ENCODE data around the gene FAM72C. TPM values are rescaled to one million over a fixed set of nuclear protein-coding genes. Genes with fewer than 3 reads are reported as not detected.
"Not testable (repeated sequence)": the region's sequence is repeated elsewhere in the genome, so short reads cannot be mapped to it uniquely, and the experiment has no call there.

Gene FAM72C
- total RNA-seq, 1 donor from 2014 or later, result 18.7 TPM

DNA sequence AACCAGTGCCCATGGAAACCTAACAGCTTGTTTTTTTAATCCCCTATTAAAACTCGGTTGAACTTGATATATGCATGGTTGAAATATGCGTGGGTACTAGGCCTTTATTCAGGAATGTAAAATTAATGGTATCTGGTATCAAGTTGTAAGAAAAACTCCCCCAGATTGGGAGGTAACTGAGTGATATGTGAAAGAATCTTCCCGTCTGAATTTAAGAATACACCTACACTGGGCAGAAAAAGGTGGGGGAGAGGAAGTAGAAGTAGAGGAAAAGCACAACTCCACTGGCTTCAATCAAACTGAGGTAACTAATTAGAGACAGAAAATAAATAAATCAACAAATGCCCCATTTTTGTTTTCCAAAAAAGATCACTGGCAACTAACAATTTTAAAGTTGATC is 15.9 kb downstream of the FAM72C start:
- H3K4me1 Mint-ChIP-seq (ENCODE audit: low read depth); DNase-seq (ENCODE audit: low spot score); H3K36me3 Mint-ChIP-seq (ENCODE audit: low read depth); H3K27me3 Mint-ChIP-seq (ENCODE audit: low read depth); H3K27ac Mint-ChIP-seq; intact Hi-C loops (cut with micrococcal nuclease); H3K4me3 Mint-ChIP-seq (ENCODE audit: low read depth); H3K9me3 Mint-ChIP-seq: not testable (repeated sequence)

DNA sequence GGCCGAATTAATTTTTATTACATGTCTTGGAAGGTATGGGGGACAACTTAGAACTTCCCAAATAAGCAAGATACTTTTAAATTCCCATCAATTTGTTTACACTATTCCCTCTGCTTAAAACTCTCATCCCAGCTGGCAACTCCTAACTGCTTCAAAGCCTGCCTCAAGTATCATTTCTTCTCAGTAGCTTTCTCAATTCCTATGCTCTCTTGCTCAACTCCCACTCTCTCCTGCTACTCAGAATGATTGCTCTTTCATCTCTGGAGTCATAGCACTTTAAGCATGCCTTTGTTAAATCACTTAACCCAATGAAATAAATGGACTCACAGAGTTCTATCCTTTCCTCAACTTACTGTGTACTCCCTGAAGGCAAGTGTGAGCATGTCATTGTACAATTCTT is 18.9 kb downstream of the FAM72C start:
- H3K36me3 Mint-ChIP-seq (ENCODE audit: low read depth); intact Hi-C loops (cut with micrococcal nuclease); H3K4me1 Mint-ChIP-seq (ENCODE audit: low read depth); DNase-seq (ENCODE audit: low spot score); H3K27me3 Mint-ChIP-seq (ENCODE audit: low read depth); H3K27ac Mint-ChIP-seq; H3K4me3 Mint-ChIP-seq (ENCODE audit: low read depth); H3K9me3 Mint-ChIP-seq: not testable (repeated sequence)

DNA sequence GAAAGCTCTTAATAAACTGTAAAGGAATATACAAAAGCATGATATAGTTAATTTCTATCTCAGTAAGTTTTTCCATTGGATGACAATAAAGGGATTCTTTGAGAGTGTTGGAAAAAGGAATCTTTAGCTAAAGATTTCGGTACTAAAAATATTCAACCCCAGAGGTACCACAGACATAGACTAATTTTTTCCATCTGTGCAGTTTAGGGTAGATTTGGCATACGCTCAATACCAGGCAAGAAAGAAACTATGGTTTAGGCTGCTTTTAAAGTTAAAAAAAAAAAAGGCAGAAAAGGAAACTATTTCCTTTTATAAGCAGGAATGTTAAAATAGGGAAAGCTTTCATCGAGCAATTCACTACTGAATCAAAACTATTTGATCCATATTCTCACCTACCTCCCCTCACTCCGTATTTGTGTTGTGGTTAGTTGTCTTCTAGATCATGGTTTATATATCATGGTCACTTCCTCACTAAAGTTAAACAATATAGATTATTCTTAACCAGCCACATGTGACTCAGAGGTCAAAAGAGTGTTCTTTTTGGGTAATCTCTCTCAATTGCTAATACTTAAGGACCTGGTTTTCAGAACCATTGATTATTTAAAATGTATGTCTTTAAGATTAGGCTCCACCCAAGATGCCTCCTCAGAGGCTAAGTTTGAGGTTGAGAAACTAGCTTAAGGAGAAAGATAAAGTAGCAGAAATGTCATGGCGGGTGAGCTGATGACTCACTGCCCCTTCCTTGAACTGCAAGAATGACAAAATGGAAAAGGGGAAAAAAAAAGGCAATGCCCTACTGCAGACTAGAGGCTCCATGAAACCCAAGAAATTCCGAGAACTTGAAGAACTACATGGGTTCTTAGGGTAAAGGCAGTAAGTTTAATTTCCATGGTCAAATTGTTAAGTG is 20.0 kb downstream of the FAM72C start:
- intact Hi-C loops (cut with micrococcal nuclease), result not testable (repeated sequence)

GRCh38 chr1:143947749-143948148 is 24.0 kb downstream of the FAM72C start:
- DNase-seq (ENCODE audit: low spot score); H3K9me3 Mint-ChIP-seq; H3K4me3 Mint-ChIP-seq (ENCODE audit: low read depth); H3K36me3 Mint-ChIP-seq (ENCODE audit: low read depth); H3K4me1 Mint-ChIP-seq (ENCODE audit: low read depth); H3K27ac Mint-ChIP-seq; intact Hi-C loops (cut with micrococcal nuclease); H3K27me3 Mint-ChIP-seq (ENCODE audit: low read depth): not testable (repeated sequence)

More for the DNA sequence above, 20.0 kb downstream of the FAM72C start:
- not testable (repeated sequence) for H3K27ac Mint-ChIP-seq; H3K9me3 Mint-ChIP-seq; H3K36me3 Mint-ChIP-seq (ENCODE audit: low read depth); H3K4me3 Mint-ChIP-seq (ENCODE audit: low read depth); H3K4me1 Mint-ChIP-seq (ENCODE audit: low read depth); H3K27me3 Mint-ChIP-seq (ENCODE audit: low read depth); DNase-seq (ENCODE audit: low spot score)

- H3K36me3 Mint-ChIP-seq (ENCODE audit: low read depth); H3K27ac Mint-ChIP-seq; H3K9me3 Mint-ChIP-seq; H3K27me3 Mint-ChIP-seq (ENCODE audit: low read depth); DNase-seq (ENCODE audit: low spot score); H3K4me3 Mint-ChIP-seq (ENCODE audit: low read depth); H3K4me1 Mint-ChIP-seq (ENCODE audit: low read depth); intact Hi-C loops (cut with micrococcal nuclease): not testable (repeated sequence)
Observed at GRCh38 chr1:143945253-143945652, 26.5 kb downstream of the FAM72C start.

- H3K4me3 Mint-ChIP-seq (ENCODE audit: low read depth); H3K36me3 Mint-ChIP-seq (ENCODE audit: low read depth); H3K9me3 Mint-ChIP-seq; DNase-seq (ENCODE audit: low spot score); H3K4me1 Mint-ChIP-seq (ENCODE audit: low read depth); intact Hi-C loops (cut with micrococcal nuclease); H3K27ac Mint-ChIP-seq; H3K27me3 Mint-ChIP-seq (ENCODE audit: low read depth): not testable (repeated sequence)
Observed at GRCh38 chr1:143944576-143945240, 27.1 kb downstream of the FAM72C start.

- H3K27me3 Mint-ChIP-seq (ENCODE audit: low read depth); intact Hi-C loops (cut with micrococcal nuclease); DNase-seq (ENCODE audit: low spot score); H3K27ac Mint-ChIP-seq; H3K36me3 Mint-ChIP-seq (ENCODE audit: low read depth); H3K4me1 Mint-ChIP-seq (ENCODE audit: low read depth); H3K4me3 Mint-ChIP-seq (ENCODE audit: low read depth); H3K9me3 Mint-ChIP-seq: not testable (repeated sequence)
Observed at GRCh38 chr1:143943319-143943978, 28.3 kb downstream of the FAM72C start.

GRCh38 chr1:143942238-143942860 is 29.4 kb downstream of the FAM72C start:
- H3K27ac Mint-ChIP-seq; DNase-seq (ENCODE audit: low spot score); H3K4me3 Mint-ChIP-seq (ENCODE audit: low read depth); H3K4me1 Mint-ChIP-seq (ENCODE audit: low read depth); H3K27me3 Mint-ChIP-seq (ENCODE audit: low read depth); intact Hi-C loops (cut with micrococcal nuclease); H3K9me3 Mint-ChIP-seq; H3K36me3 Mint-ChIP-seq (ENCODE audit: low read depth): not testable (repeated sequence)

GRCh38 chr1:143939666-143940065 is 32.1 kb downstream of the FAM72C start:
- intact Hi-C loops (cut with micrococcal nuclease); DNase-seq (ENCODE audit: low spot score); H3K36me3 Mint-ChIP-seq (ENCODE audit: low read depth); H3K27ac Mint-ChIP-seq; H3K27me3 Mint-ChIP-seq (ENCODE audit: low read depth); H3K9me3 Mint-ChIP-seq; H3K4me1 Mint-ChIP-seq (ENCODE audit: low read depth); H3K4me3 Mint-ChIP-seq (ENCODE audit: low read depth): not testable (repeated sequence)

GRCh38 chr1:143938922-143939321 is 32.9 kb downstream of the FAM72C start:
- H3K4me1 Mint-ChIP-seq (ENCODE audit: low read depth); H3K27me3 Mint-ChIP-seq (ENCODE audit: low read depth); H3K9me3 Mint-ChIP-seq; H3K36me3 Mint-ChIP-seq (ENCODE audit: low read depth); H3K4me3 Mint-ChIP-seq (ENCODE audit: low read depth); H3K27ac Mint-ChIP-seq; intact Hi-C loops (cut with micrococcal nuclease); DNase-seq (ENCODE audit: low spot score): not testable (repeated sequence)

- H3K36me3 Mint-ChIP-seq (ENCODE audit: low read depth); H3K4me1 Mint-ChIP-seq (ENCODE audit: low read depth); H3K9me3 Mint-ChIP-seq; H3K4me3 Mint-ChIP-seq (ENCODE audit: low read depth); intact Hi-C loops (cut with micrococcal nuclease); H3K27ac Mint-ChIP-seq; H3K27me3 Mint-ChIP-seq (ENCODE audit: low read depth): not testable (repeated sequence)
- peak; percentile 24 for DNase-seq (ENCODE audit: low spot score)
Observed at GRCh38 chr1:143936457-143937115, 35.2 kb downstream of the FAM72C start.

DNA sequence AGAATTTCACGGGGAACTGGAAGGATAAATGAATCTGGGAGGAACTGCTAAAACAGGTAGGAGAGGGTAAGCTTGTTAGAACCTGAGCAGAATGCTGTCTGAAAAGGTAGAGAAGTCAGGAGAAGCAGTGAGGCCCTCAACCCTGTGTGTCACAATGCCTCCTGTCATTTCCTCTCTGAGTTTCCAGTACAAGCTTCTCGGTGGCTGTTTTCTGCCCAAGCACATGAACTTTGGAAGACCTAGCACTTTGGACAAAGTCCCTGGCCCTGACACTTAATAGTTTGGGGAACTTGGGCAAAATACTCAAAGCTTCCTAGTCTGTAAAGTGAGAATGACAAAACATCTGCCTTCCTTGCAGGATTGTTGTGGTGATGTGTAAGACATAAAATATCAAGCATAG is 52.7 kb downstream of the FAM72C start:
- H3K27me3 Mint-ChIP-seq (ENCODE audit: low read depth); DNase-seq (ENCODE audit: low spot score); H3K27ac Mint-ChIP-seq; H3K9me3 Mint-ChIP-seq; H3K4me1 Mint-ChIP-seq (ENCODE audit: low read depth); intact Hi-C loops (cut with micrococcal nuclease); H3K36me3 Mint-ChIP-seq (ENCODE audit: low read depth); H3K4me3 Mint-ChIP-seq (ENCODE audit: low read depth): not testable (repeated sequence)
